GM12892 (cell line): ENCODE measurements around the gene TTF2.
"Not testable (repeated sequence)": the region's sequence is repeated elsewhere in the genome, so short reads cannot be mapped to it uniquely, and the experiment has no call there.

Experiments used
- DNase-seq: peaks from one replicate; pipeline ENCODE4 v3.0.0; 2011; ENCODE audit not compliant: insufficient read length
- FAIRE-seq: peaks from 2 replicates; lab custom pipeline; 2011; peaks lifted over from hg19 to GRCh38; lab: Jason Lieb, UNC
- POLR2A ChIP-seq: IDR thresholded peaks from 2 replicates; pipeline ENCODE4 v1.6.1; 2011; ENCODE audit warnings: low read depth, low read length, control low read depth
- POLR2AphosphoS5 ChIP-seq: IDR thresholded peaks from 2 replicates; pipeline ENCODE4 v1.6.1; 2011; ENCODE audit warnings: low read depth, low read length, control low read depth
- TAF1 ChIP-seq: IDR thresholded peaks from 2 replicates; pipeline ENCODE4 v1.6.1; 2011; ENCODE audit warnings: low read depth, mild to moderate bottlenecking, control low read depth, low read length, borderline replicate concordance

The TTF2 gene

DNA sequence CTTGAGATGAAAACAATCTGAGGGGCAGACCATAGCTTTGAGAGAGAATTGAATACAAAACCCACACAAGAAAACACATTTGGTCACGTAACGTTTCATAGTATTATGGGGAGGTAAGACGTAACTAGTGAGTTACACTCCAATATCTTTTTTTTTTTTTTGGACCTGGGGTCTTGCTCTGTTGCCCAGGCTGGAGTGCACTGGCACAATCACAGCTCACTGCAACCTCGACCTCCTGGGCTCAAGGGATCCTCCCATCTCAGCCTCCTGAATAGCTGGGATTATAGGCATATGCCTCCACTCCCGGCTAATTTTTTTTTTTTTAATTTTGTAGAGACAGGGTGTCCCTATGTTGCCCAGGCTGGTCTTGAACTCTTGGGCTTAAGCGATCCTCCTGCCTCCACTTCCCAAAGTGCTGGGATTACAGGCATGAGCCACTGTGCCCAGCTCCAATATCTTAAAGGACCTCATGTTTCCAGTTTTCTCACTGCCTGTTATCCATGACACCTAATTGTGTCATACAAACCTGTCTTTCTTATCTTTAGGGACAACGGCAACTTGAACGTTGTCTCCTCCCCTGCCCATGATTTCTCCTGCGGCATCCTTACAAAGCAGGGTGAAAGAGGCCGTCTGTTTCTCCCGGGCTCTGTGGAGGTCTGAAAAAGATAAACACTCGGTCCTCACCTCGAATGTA is 56.1 kb downstream of the TTF2 start:
- FAIRE-seq (no peak), DNase-seq (no peak)
- no peak for TF ChIP-seq POLR2AphosphoS5
- no peak for TF ChIP-seq TAF1

DNA sequence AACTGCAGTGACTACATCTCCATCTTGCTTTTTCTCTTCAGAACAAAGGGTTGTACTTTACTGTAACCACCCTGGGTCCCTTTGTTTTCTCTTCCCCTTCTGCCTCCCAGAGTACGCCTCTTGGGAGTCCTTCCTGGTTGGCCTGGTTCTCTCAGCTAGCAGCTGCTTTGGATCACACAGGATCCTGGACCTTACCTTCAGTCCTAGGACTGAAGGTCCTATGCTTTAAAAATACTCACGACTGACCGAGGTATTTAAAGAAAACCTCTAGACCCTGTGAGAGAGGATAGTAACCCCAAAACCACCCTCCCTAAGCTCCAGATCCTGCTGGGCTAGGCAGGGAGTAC is 56.6 kb downstream of the TTF2 start:
- DNase-seq (no peak), FAIRE-seq (no peak)
- no peak for TF ChIP-seq TAF1
- TF ChIP-seq POLR2A: no peak
- TF ChIP-seq POLR2AphosphoS5: no peak

DNA sequence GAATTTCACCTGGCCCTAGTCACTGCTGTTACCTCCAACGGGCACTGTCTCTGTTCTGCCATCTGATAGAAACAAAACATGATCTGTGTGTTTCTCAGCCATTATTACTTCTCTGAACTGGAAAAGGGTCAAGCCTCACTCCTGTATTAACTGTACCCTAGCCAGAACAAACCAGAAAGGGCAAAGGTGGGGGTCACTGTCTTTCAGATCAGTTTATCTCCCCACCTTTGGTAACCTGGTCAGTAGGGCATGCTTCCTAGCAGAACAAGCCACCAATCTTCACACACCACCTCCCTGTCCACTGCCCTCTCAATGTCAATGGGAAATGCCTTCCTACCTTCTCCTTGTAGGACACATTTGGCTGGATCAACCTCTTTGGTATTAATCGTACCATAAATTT is 57.6 kb downstream of the TTF2 start:
- FAIRE-seq (no peak), DNase-seq (no peak)
- TF ChIP-seq POLR2A: no peak
- no peak for TF ChIP-seq POLR2AphosphoS5
- no peak for TF ChIP-seq TAF1

DNA sequence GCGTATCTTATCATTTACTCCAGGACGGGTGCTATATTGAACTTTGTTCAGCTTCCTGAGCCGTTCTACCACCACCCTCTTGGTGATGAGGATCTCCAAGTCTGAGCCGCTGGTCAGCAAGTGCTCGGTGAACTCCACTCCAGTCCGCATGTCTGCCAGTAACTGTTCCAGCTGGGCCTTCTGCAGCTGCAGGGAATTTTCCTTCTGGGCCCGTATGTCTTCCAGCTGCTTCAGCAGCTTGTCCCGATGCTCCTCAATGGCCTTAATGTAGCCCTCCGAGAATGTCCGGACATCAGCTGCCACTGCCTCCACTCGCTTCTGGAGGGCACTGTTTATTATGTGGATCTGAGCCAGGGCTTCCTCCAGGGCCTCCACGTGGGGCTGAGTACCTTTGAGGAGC is 58.0 kb downstream of the TTF2 start:
- TF ChIP-seq POLR2AphosphoS5 (no peak), TAF1 (no peak), POLR2A (no peak)
- FAIRE-seq: no peak
- DNase-seq: no peak

DNA sequence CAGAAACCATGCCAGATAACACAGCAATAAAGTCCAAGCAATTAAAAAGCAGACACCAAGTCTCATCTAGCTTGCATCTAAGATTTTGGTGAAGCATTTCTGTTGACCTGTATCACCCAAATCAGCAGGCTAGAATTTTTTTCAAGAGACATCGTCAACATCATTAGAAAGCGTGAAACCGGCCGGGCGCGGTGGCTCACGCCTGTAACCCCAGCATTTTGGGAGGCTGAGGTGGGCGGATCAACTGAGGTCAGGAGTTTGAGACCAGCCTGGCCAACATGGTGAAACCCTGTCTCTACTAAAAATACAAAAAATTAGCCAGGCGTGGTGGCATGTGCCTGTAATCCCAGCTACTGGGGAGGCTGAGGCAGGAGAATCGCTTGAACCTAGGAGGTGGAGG is 59.0 kb downstream of the TTF2 start:
- DNase-seq, FAIRE-seq: not testable (repeated sequence)

DNA sequence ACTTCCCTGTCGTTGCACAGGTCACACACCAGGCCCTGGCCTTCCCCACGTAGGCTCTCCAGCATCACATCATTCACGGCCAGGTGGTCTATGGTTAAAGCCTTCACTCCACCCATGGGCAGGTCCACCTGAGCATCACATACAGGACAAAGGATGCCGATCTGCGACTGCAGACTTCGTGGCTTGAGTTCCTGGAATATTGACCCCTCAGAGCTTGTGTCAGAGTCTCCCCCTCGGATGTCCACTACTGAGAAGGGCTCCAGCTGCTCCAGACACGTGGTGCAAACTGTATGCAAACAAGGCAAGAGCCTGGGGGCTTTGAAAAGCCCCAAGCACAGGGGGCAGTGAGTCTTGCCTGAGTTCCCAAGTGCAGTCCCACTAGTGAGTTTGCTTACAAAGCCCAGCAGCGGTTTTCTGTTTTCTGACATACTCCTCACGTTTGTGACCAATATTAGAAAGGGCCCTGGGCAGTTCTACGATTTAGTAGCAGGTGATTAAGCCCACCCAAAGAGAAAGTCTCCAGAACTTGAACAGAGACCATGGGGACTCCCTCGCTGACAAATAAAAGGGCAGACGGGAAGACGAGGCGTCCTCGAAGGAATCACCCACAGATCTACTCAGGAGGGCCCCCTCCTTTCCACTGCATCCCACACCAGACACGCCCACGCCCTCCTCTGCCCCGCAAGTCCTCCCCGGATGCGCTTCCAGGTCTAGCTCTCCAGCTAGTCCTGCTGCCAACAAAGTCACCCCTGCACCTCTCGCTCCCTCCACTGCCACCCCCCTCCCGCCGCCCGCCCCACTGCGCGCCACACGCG is 60.9 kb downstream of the TTF2 start:
- no peak for TF ChIP-seq POLR2AphosphoS5
- FAIRE-seq: peak; percentile 54
- DNase-seq: no peak

DNA sequence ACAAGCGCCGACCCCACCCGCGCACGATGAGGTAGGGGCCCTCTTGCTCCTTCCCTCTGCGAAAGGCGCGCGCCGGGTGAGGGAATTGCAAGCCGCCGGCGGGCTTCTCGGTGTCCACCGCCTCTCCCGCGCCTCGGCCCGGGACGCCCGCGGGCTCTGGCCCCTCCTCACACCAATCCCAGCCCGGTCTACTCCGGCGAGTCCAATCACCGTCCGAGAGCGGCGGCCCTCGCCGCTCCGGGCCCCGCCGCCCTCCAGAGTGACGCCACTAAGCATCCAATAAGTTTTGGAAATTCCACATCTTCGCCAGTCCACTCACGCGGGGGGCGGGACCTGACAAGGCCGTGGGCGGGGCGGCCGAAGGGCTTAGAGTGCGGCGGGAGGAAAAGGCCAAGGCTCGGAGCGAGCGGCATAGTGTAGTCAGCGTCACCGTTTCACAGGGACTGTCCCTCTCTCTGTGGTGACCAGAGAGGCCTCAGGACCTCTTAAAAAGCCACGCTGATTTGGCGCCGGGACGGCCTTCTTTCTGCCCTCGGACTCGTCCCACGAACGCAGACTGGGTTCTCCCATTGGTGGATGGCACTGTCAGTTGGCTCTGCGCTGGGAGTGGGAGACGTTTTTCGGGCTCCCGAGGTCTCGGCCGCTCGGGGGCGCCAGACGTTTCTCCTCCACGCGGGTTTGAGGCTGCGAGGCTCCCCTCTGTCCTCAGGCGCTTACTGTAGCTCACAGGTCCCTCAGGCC is 61.6 kb downstream of the TTF2 start, which contains the start of gene TRIM45:
TRIM45 (minus strand) TSS at position 161 of the 741 bp plus-strand sequence. CDS start 548 bp downstream, outside the sequence.
- peak; percentile 38; the same call in 1 of the 2 replicates for TF ChIP-seq POLR2A
- TF ChIP-seq TAF1: no peak
- FAIRE-seq: peak; percentile 83
- peak; percentile 73 for DNase-seq

DNA sequence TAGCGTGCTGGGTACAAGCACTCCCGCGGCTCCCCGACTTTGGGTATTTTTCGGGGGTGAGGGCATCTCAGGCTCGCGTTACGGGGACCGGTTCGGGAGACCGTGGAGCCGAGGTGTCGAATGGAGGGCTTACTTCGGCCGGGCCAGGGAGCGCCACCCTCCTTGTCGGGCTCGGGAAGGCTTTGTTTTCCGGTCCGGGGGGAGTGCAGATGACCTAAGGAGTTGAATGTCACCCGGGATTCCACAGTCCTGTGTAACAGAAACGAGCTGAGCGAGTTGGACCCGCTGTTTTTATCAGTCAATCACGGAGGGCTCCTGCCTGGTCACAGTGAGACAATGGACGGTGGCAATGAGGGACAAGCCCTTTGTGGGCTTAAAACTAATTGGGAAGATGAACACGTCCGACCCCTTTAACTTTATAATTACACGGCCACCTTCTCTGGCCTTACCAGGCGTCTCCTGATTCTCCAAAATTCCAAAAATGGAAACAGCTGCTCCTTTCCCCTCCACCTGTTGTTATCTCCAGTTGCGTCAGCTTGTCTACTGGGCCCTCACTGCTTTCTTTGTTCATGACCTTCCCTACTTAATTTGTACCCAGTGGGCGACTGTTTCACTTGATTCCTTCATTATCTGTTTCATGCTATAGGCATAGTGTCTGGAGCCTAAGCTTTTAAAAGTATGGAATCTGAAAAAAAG is 62.4 kb downstream of the TTF2 start:
- FAIRE-seq (no peak), DNase-seq (no peak)
- TF ChIP-seq POLR2A (no peak), TAF1 (no peak), POLR2AphosphoS5 (no peak)

DNA sequence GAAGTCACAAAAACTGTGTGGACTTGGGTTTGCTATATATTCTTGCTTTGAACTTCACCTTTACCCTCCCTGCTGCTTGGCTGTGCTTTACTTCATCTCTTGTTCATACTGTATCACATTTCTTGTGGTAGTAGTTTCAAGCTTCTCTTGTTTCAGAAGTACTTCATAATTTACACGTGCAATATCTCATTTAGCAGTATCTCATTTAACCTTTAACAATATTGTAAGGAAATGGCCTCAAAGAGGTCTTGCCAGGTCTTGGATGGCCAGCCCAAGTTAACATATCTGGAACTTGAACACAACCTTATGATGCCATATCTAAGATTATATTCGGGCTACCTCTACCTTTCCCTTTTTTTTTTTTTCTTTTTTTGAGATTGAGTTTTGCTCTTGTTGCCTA is 63.1 kb downstream of the TTF2 start:
- FAIRE-seq: no peak
- DNase-seq: no peak
- TF ChIP-seq POLR2AphosphoS5 (no peak), POLR2A (no peak), TAF1 (no peak)

DNA sequence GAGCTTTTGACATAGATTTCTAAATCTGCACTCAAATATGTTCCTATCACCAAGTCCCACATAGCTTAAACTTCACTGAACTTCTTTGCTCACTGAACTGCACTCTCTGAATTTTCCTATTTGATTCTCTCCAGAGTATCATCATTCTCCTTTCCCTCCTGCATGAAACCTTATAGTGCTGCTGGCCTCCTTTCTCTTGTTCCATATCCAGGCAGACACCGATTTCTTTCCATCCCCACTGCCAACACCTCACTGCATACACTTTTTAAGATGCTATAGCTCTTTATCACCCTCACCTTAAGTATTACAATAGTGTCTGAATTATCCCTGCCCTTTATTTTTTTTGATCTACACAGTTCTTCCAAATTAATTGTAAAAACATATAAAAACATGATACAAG is 64.5 kb downstream of the TTF2 start:
- TF ChIP-seq TAF1 (no peak), POLR2AphosphoS5 (no peak), POLR2A (no peak)
- DNase-seq: no peak
- FAIRE-seq: no peak

DNA sequence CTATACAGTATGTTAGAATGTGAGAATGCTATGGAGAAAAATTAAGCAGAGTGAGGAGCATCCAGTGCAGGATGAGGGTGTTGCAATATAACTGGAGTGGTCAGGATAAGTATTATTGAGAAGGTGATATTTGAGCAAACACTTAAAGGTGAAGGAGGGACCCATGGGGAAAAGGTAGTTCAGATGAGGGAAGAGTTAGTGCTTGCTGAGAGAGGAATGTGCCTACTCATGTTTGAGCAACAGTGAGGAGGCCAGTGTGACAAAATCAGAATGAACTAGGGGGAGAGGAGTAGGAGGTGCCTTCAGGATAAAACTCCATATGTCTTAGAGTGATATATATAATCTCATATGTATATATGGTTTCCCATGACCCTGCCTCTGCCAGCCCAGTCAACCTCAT is 67.7 kb downstream of the TTF2 start:
- FAIRE-seq (no peak), DNase-seq (no peak)
- TF ChIP-seq TAF1: no peak
- TF ChIP-seq POLR2AphosphoS5: no peak
- TF ChIP-seq POLR2A: no peak
